Umbilical cord (tissue), 2 donors: ENCODE results near the gene HLA-A. TPM values are rescaled to one million over a fixed set of nuclear protein-coding genes. Genes with fewer than 3 reads are reported as not detected.
"Not testable (repeated sequence)": the region's sequence is repeated elsewhere in the genome, so short reads cannot be mapped to it uniquely, and the experiment has no call there.

Source experiments
- DNase-seq: peaks from one replicate; pipeline ENCODE4 v3.0.0-alpha.2; 2015; ENCODE audit warnings: low spot score
- total RNA-seq: library from RNA; depleted of rRNA; stranded (reverse); fragments of >200 nt; gene quantifications from one replicate; pipeline ENCODE4 v1.2.3, GENCODE V29; 2014; ENCODE audit warnings: low replicate concordance; ENCODE audit not compliant: insufficient read depth

The HLA-A gene
- total RNA-seq = 206 TPM

DNA sequence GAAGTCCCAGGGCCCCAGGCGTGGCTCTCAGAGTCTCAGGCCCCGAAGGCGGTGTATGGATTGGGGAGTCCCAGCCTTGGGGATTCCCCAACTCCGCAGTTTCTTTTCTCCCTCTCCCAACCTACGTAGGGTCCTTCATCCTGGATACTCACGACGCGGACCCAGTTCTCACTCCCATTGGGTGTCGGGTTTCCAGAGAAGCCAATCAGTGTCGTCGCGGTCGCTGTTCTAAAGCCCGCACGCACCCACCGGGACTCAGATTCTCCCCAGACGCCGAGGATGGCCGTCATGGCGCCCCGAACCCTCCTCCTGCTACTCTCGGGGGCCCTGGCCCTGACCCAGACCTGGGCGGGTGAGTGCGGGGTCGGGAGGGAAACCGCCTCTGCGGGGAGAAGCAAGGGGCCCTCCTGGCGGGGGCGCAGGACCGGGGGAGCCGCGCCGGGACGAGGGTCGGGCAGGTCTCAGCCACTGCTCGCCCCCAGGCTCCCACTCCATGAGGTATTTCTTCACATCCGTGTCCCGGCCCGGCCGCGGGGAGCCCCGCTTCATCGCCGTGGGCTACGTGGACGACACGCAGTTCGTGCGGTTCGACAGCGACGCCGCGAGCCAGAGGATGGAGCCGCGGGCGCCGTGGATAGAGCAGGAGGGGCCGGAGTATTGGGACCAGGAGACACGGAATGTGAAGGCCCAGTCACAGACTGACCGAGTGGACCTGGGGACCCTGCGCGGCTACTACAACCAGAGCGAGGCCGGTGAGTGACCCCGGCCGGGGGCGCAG lies at the start of gene HLA-A:
HLA-A (plus strand) TSS at position 258 of the 778 bp plus-strand sequence; CDS start at position 280, 22 bp downstream.
- DNase-seq = peak; percentile 98

DNA sequence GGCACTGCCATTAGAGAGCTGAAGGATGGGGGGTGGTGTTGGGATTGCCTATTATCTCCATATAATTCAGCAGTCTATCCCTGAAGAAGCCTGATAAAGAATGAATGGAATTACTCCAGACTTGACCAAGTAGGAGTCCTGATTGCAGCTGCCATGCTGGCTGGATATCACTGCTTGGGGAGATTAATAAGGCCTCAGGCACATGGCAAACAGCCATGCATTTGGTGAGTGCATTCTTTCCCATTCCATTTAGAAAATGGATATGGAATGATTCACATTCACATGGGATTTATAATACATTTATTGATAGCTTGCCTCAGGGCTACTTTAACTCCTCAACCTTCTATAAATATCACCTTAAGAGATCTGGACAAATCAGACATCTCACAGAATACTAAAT lies 49.6 kb upstream of the HLA-A start:
- no peak for DNase-seq

DNA sequence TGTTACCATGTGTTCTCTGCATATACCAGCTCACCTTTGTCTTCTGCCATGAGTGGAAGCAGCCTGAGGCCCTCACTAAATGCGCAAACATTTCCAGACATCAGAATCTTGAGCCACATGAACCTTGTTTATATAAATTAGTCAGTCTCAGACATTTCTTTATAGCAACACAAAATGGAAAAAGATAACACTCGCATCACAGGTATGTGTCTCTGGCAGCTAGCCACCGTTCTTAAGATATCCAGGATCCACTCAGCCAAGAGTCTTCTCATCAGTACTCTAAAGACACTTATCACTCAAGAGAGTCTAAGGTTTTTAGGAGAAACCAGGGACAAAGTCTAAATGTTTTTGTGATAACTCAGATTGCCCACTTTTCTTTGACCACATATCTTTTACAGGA lies 43.1 kb upstream of the HLA-A start:
- DNase-seq = no peak

DNA sequence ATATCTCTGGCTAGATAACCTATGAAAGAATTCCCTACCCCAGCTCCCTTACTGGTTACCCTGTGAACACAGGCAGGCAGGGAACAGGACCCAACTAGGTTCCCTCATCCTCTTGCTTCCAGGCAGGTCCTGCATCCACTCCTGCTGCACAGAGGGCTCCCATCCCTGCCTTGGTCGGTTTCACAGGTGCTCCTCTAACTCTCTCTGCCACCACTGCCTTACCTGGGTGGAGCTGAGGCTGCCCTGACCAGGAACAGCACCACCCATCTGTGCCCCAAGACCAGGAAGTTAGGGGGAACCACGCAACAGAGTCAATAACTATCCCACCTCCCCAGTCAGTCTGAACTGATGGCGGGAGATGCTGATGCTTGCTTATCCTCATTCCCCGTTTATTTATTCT lies 37.0 kb upstream of the HLA-A start:
- no peak for DNase-seq

DNA sequence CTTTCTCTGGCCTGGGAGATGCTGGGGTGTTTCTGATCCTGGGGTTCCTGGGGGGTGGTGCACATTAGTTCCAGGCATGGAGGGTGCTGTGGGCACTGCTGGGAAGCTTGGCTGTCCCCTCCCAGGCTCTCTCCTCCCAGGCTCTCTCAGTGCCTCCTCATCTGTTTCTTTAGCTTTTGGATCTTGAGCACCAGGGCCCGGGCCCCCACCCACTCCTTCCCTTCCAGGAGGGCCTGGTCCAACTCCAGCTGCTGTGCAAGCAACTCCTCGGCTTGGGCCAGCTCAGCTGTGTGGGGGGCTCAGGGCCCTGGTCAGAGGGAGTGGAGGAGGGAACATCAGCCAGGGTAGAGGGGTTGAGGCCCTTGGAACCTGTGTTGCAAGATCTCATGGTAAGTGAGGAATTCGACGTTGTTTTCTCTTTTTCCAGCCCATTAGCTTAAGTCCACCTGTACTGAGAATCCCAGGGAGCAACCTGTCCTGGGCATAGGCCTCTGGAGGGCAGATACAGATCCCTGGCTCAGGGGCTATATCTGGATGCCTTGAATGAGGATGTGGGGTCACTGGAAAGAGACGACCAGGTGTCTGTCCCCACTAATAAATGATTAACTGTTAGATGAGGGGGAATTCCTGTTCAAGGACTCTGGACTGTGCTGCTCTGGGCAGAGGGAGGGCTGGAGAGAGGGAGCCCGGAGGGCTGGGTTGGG lies 34.5 kb upstream of the HLA-A start:
- DNase-seq = no peak

DNA sequence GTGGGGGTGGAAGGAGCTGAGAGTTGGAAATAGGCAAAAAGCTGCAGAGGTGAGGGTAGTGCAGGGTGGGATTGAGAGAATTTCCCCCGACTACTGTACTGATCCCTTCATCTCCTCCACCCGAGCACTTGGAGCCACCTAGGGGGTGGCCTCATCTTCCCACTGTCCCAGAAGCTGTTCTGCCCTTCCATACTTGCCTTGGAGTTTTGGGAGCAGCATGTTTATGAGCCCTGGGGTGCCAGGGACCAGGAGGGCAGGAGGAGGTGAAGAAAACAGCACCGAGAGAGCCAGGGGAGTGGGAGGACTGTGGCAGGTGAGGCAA lies 34.0 kb upstream of the HLA-A start:
- DNase-seq = no peak

DNA sequence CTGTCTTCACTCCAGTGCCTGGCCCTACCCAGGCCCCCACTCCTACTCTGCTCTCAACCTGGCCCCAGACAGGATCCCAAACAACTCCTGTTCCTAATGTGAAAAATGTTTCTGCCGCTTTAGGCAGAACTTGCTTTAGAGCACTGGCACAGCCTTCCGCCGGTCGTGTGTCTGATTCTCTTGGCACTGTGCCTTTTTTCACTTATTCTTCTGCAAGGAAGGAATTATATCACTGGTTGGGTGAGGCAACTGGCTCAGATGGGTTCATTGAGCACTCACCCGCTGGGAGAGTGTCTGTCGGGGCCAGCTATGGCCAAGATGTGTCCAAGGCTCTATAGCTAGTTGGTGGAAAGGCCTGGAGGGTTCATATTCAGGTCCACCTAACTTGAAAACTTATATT lies 33.6 kb upstream of the HLA-A start:
- DNase-seq = peak; percentile 1

DNA sequence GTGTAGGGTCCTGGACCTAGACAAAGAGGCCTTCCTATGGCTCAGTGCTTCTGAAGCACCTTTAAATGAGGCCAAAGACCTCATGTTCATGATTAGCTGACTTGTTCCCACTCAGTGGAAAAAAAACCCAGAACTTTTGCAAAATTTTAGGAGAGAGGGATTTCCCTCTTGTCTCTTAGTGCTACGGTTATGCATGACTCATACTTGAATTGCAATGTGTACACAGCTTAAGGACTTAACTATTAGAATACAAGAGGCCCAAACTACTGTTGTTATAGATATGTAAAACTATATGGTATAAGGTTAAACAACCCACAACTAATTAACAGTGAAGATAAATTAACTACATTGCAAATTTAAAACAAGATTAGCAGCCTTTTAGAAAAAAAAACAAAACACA lies 32.3 kb upstream of the HLA-A start:
- peak; percentile 33 for DNase-seq

DNA sequence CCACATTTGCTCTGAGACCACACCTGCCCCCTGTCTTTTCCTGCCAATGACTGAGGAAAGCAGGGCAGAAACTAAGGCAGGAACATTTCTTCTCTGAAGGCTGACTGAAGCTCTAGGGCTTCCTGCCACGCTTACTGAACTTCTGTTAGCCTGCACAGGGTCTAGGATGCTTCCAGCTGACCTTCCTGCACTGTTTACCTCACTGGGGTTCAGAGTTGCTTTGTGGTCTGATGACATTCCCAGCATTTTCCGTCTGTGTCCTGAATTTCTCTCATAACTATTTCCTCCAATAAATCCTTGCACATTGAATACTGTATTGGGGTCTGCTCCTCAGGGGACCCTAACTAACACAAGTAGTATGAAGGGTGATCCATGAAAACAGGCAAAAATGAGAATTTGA lies 29.5 kb upstream of the HLA-A start:
- DNase-seq = no peak

DNA sequence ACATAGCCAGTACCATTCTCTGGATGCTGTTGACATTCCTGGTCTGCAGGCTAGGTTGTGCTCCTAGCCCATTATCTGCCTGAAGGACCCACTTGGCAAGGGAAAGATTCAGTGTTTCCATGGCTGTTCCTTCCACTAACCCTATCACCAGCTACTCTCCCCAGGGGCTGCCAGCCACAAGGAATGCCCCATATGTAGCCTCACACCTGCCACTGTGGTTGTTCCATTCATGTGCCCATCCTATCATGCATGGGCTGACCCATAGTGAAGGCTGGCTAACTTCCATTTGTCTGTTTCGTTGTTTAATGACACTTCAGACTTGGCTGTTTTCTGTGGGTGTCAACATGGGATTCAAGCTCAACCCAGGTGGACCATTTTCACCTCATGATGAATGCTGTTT lies 25.6 kb upstream of the HLA-A start:
- DNase-seq = no peak

DNA sequence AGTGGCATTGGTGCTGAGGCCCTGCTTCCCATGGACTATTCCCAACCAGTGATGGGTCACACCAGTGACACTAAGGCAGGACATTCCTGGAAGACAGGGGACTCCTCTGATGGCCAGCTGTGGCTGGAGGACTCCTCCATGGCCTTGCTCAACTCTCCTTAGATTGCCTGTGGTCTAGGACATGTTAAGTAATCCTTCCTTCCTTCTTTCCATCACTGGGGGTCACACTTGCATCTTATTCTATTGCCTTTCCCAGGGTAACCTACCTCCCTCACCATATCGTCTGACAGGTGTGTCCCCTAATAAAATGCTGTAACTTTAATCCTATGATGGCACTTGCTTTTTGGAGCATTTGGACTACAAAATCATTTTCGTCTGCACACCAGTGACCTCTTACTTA lies 24.5 kb upstream of the HLA-A start:
- no peak for DNase-seq

DNA sequence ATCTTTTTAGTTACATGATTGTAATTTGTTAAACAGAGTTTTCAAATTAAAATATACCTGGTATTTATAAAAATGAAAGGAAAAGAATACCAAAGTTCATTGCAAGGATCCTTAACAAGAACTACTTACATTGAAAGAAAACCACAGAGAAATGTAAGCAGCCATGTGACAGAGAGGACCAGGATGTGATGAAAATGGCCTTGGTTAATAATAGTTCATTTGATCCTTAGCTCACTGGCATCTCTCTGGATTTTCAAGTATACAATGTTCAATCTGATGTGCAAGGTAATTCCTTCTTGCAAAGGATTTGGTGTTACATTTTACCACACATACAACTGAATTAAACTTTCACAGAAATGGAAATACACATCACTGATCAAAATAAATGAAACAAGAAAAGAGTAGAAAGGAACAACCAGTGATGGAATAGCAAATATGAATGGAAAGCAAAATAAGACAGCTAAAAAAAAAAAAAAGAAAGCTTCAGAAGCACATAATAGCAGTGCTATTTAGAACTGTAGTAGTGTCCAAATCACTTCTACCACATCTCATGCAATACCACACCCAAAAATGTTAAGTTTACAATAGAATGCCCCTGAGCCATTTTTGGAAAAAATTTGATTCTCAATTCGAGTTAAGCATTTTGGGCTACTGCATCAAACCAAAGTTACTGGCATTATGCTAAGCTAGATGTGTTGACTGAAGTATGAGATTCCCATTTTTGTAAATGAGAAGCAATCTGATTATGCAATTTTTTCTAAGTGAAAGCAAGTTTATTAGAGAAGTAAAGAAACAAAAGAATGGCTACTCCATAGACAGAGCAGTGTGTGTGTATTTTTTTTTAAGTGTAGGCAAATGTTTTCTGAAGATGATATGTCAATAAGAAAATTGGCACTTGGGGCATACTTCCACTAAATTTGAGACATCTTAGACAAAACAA lies 22.6 kb upstream of the HLA-A start:
- no peak for DNase-seq

DNA sequence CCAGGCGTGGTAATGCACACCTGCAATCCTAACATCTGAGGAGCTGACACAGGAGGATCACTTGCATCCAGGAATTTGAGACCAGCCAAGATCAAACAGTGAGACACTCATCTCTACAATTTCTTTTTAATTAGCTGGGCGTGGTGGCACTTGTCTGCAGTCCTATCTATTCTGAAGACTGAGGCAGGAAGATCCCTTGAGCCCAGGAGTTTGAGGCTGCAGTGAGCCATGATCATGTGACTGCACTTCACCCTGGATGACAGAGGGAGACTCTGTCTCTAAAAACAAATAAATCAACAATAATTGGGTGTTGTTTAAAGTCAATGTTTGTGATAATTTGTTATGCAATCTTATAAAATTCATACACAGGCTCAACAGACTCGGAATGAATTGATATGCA lies 18.0 kb upstream of the HLA-A start:
- DNase-seq = no peak

DNA sequence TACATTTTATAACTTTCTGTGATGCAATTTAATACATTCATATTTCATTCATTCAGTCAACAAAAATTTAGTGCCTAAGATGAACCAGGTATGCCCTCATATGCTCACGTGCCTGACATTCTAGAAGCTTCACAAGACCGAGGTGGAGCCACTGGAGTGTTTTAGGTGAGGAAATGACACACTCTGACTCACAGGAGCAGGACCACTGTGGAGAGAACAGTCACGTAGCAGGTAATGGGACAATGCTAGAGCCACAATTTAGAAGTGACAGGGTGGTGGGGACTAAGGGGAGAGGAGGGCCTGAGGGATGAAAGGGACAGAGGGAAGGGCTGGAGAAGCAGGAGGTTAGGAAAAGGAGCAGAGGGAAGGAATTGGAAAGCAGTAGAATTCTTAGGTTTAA lies 17.6 kb upstream of the HLA-A start:
- DNase-seq = no peak

DNA sequence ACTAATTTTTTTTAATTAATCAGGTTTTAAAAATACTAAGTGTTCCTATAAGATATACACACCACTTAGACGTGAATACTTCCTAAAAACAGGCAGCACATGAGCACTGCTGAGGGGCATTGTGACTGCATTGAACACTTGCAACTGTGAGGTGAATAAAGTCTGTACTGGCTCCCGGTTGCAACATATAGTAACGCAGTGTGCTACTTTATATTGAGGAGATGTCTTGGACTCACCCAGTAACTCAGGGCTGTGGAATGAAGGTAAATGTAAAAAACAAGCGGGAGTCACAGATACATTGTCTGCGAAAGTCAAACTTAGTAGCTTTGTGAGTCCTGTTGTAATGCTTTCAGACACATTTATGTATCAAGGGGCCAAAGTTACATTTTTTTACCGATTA lies 17.0 kb upstream of the HLA-A start:
- no peak for DNase-seq

DNA sequence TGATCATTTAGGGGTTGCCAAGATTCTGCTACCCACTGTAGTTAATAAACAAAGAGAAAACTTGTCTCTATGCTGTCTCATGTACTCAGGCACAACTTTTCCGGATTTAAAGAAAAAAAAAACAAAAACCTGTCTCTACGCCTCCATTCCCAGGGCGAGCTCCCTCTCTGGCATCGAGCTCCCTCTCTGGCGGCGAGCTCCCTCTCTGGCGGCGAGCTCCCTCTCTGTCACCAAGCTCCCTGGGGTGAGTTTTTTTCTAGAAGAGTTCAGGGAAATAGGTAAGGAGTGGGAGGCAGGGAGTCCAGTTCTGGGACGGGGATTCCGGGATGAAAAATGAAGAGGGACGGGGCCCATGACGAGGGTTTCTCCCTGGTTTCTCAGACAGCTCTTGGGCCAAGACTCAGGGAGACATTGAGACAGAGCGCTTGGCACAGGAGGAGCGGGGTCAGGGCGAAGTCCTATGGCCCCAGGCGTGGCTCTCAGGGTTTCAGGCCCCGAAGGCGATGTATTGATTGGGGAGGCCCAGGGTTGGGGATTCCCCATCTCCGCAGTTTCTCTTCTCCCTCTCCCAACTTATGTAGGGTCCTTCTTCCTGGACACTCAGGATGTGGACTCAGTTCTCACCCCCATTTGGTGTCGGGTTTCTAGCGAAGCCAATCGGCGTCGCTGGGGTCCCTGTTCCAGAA lies 16.5 kb upstream of the HLA-A start:
- DNase-seq = no peak

DNA sequence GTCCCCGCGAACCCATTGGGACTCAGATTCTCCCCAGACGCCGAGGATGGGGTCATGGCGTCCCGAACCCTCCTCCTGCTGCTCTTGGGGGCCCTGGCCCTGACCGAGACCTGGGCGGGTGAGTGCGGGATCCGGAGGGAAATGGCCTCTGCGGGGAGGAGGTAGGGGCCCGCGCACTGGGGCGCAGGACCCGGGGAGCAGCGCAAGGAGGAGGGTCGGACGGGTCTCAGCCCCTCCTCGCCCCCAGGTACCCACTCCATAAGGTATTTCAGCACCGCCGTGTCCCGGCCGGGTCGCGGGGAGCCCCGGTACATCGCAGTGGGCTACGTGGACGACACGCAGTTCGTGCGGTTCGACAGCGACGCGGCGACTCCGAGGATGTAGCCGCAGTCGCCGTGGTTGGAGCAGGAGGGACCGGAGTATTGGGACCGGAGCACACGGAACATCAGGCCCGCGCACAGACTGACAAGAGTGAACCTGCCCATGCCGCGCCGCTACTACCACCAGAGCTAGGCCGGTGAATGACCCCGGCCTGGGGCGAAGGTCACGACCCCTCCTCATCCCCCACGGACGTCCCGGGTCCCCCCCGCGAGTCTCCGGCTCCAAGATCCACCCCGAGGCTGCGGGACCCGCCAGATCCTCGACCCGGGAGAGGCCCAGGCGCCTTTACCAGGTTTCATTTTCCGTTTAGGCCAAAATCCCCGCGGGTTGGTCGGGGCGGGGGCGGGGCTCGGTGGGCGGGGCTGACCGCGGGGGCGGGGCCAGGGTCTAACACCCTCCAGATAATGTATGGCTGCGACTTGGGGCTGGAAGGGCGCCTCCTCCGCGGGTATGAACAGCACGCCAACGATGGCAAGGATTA lies 15.7 kb upstream of the HLA-A start:
- peak; percentile 37 for DNase-seq

DNA sequence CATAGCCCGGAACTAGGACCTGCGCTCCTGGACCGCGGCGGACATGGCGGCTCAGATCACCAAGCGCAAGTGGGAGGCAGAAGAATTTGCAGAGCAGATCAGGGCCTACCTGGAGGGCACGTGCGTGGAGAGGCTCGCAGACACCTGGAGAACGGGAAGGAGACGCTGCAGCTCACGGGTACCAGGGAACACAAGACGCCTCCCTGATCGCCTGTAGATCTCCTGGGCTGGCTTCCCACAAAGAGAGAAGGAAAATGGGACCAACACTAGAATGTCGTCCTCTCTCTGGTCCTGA lies 15.1 kb upstream of the HLA-A start:
- DNase-seq = no peak

DNA sequence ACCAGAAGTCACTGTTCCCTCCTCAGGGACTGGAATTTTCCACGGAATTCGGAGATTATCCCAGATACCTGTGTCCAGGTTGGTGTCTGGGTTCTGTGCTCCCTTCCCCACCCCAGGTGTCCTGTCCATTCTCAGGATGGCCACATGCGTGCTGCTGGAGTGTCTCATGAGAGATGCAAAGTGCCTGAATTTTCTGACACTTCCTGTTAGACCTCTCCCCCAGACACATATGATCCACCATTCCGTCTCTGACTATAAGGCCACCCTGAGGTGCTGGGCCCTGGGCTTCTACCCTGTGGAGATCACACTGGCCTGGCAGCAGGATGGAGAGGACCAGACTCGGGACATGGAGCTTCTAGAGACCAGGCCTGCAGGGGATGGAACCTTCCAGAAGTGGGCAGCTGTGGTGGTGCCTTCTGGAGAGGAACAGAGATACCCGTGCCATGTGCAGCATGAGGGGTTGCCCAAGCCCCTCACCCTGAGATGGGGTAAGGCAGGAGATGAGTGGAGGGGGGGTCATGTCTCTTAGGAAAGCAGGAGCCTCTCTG lies 14.4 kb upstream of the HLA-A start:
- DNase-seq = no peak

DNA sequence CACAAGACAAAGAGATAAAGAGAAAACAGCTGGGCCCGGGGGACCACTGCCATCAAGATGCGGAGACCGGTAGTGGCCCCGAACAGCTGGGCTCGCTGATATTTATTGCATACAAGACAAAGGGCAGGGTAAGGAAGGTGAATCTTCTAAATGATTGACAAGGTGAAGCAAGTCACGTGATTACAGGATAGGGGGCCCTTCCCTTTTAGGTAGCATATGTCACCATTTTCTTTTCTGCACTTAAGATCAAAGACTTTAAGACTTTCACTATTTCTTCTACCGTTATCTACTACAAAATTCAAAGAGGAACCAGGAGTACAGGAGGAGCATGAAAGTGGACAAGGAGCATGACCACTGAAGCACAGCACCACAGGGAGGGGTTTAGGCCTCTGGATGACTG lies 12.3 kb upstream of the HLA-A start:
- DNase-seq = not testable (repeated sequence)

DNA sequence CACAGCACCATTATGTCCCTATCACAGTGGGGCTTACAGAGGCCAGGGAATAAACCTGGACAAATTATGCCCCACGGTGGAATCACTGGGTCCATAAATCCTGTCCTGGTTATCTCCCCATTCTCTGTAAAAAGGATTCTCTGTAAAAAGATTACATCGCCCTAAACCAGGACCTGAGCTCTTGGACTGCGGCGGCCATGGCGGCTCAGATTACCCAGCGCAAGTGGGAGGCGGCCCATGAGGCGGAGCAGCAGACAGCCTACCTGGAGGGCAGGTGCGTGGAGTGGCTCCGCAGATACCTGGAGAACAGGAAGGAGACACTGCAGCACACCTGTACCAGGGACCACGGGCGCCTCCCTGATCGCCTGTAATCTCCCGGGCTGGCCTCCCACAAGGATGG lies 8.4 kb upstream of the HLA-A start:
- no peak for DNase-seq
